GM13977 (cell line): Measurements from ENCODE around the gene CCDC188.

Experiments used
- DNase-seq: peaks from one replicate; pipeline ENCODE4 v3.0.0; 2012; ENCODE audit warnings: low spot score
- in situ Hi-C: fragments of 300-500 bp; cut with MboI; formaldehyde crosslinking; loops from one replicate; pipeline ENCODE4 v1.12.0; 2022; ENCODE audit warnings: low sequenced_read_pairs, low pct_unique_long_range_greater_than_20kb, mixed read lengths, inconsistent platforms; ENCODE audit not compliant: unreplicated experiment
- TF ChIP-seq, protein P1 (sequence below): IDR thresholded peaks from 2 replicates; pipeline ENCODE4 v1.5.1; 2012; ENCODE audit warnings: mild to moderate bottlenecking, control low read depth; ENCODE audit not compliant: insufficient read depth; ENCODE audit errors: extremely low read depth, missing control alignments

CCDC188 gene

DNA sequence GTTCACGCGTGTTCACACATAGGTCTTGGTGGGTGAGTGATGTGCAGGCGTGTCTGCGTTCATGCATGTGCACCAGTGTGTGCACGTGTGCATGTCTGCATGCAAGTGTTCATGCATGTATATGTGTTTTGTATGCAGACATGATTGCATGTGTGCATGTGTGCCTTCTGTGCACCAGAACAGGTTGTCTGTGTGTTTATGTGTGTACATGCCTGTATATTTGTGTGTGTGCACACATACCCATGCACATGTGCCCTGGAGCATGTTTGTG lies 14.3 kb downstream of the CCDC188 start:
- in situ Hi-C loops, result no loop called here
- no peak for DNase-seq
- TF ChIP-seq, protein P1, sequence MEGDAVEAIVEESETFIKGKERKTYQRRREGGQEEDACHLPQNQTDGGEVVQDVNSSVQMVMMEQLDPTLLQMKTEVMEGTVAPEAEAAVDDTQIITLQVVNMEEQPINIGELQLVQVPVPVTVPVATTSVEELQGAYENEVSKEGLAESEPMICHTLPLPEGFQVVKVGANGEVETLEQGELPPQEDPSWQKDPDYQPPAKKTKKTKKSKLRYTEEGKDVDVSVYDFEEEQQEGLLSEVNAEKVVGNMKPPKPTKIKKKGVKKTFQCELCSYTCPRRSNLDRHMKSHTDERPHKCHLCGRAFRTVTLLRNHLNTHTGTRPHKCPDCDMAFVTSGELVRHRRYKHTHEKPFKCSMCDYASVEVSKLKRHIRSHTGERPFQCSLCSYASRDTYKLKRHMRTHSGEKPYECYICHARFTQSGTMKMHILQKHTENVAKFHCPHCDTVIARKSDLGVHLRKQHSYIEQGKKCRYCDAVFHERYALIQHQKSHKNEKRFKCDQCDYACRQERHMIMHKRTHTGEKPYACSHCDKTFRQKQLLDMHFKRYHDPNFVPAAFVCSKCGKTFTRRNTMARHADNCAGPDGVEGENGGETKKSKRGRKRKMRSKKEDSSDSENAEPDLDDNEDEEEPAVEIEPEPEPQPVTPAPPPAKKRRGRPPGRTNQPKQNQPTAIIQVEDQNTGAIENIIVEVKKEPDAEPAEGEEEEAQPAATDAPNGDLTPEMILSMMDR, result no peak

DNA sequence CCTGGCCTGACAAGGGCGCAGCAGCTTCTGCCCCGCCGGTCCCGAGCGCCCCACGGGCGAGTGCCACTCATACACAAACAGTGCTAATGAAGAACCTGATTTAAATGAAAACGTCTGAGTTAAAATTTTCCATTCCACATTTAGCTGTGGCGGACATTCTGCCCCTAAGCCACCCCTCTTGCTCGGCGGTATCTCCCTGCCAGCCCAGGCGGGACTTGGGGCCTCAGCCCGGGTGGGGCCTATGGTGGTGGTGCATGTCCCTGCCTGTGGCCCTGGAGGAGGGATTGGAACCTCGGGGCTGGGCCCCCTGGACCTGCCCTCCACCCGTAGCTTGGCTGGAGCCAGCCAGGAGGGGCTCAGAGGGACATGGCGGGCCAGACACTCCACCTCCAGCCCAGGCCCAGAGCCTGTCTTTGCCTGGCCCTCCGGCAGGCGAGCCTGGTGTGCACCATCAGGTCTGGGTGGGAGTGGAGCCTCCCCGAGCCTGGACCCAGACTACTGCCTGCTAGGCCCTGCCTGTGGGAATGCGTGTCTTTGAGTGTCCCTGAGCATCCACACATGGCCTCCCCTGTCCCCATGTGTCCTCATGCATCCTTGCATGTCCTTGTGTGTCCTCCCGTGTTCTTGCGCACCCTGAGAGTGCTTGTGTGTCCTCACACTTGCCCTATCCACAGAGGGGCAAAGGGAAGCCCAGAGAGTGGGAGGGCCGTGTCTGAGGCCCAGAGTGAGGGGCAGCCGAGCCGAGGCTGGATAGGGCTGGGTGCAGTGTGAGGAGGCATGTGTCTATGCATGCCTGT lies 14.9 kb downstream of the CCDC188 start:
- TF ChIP-seq, protein P1, result no peak
- in situ Hi-C loops, result no loop called here
- DNase-seq, result no peak

DNA sequence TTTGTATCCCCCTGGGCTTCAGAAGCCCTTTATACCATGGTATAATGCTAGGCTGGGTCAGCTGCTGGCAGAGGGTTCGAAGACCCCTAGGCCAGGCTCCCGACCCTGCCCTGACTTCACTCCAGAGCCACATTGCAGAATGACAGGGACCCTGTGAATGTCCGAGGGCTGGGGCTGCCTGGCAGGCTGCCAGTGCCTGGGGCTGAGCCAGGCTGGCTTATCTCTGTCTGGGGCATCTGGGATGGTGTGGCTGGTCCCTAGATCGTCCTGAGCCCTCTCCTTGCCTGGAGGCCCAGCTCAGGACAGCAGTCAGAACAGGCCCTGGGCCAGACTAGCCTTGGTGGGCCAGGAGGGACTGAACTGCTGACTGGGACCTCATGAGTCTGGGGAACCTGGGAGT lies 15.6 kb downstream of the CCDC188 start:
- TF ChIP-seq, protein P1, result no peak
- in situ Hi-C loops, result no loop called here
- no peak for DNase-seq

DNA sequence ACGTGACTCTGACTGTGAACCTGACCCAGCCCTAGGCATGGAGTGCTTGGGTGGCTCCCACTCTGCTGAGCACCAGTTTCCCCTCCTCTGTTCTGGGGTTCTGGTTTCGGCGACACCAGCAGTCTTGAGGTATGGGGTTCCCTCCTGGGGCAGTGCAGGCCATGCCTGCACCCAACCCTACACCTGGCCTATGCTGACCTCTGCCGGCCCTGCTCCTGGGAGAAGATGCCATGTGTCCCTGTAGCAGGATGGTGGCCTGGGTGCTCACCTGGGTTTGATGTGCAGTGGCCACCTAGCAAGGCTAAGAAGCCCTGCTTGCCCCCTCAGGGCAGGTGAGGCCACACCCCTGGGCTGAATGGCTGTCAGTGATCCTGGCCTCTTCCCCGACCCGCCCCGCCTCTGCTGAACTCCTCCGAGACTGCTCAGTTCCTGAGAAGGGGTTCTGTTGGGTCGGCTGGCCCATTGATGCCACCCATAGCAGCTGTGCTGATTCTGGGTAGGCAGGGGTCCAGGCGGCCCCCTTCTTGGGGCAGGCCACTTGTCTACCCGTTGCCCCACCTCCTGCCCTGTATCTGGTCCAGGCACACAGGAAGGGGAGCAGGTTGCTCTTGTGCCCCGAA lies 16.8 kb downstream of the CCDC188 start:
- TF ChIP-seq, protein P1, result no peak

DNA sequence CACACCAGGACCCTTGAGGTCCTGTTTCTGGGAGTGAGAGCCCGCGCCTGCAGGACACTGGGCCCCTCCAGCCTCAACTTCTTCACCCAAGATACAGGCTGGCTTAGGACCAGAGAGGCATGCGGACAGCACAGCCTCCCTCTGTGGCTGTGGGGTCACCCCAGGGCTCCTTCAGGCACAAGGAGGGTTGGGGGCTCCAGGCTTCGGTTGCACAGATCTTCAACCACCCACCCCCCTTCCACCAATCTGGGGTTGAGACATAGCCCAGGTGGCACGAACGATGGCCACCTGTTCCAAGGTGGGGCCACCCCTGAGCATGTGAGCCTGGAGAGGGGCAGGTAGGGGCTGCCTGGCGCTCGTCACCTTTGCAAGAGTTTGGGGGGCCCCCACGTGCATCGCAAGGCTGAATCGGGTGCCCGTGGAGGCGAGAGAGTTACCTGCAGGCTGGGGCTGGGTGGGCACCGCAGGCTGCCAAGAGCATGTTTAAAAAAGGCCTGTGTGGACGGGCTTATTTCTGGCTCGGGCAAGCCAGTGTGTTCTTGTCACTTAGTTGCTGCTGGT lies 18.1 kb downstream of the CCDC188 start:
- DNase-seq, result no peak
- in situ Hi-C loops, result no loop called here
- TF ChIP-seq, protein P1, result no peak

More for the DNA sequence above, 16.8 kb downstream of the CCDC188 start:
- DNase-seq, result no peak
- in situ Hi-C loops, result no loop called here

DNA sequence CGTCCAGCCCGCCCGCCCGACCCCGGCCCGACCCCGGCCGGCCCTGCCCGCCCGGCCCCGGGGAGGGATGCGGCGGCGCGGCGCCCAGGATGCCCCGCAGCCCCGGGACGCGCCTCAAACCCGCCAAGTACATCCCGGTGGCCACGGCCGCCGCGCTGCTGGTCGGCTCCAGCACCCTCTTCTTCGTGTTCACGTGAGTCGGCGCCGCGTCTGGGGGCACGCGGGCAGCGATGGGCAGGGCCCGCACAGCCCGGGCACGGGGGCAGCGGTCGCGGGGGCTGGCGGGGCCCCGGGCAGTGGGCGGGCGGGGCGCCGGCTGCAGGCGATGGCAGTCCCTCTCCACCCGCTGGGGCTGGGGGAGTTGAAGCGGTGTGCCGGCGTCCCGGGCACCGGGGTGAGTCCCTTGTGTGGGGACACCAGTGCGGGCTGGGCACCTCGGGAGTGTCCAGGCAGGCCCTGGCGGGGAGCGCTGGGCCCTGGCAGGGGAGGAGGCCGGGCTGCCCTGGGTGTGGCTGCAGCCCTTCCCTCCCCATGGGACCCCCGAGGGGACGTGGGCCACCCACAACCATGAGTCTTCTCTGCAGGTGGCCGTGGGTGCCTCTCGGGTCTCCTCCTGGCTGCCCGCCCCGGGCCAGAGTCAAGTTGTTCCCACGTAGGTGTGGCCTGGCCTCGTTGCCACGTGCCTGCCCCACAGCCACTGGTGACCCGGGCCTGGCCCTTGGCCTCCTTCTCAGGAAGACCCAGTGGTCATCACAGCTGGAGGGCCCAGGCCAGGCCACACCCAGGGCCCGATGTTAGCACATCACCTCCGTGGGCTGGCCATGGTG lies 18.8 kb downstream of the CCDC188 start:
- TF ChIP-seq, protein P1, result no peak
- in situ Hi-C loops, result no loop called here
- DNase-seq, result no peak
